Neural cell (in vitro differentiated cells): Measurements from ENCODE around the gene VPS39. TPM values are rescaled to one million over a fixed set of nuclear protein-coding genes. Genes with fewer than 3 reads are reported as not detected.

Experiments used
- H2AFZ ChIP-seq: fragments of 200-600, 300-800 bp; sonication (generic), shearing (Covaris generic); 2 replicates; pipeline ENCODE4 v1.6.0; 2014; ENCODE audit warnings: low read depth, mild to moderate bottlenecking, antibody characterized with exemption, low read length, moderate library complexity
- H3F3A ChIP-seq: fragments of 200-600 bp; shearing (Covaris generic); 2 replicates; pipeline ENCODE4 v1.6.1; 2016; ENCODE audit warnings: mild to moderate bottlenecking, moderate library complexity, mixed read lengths, antibody characterized with exemption, low read length; ENCODE audit not compliant: insufficient read depth, poor library complexity, severe bottlenecking
- H3K27ac ChIP-seq: fragments of 200-600, 300-800 bp; sonication (generic), shearing (Covaris generic); 2 replicates; pipeline ENCODE4 v1.5.1; 2014; ENCODE audit warnings: mild to moderate bottlenecking, low read length, moderate library complexity
- H3K27me3 ChIP-seq: fragments of 300-800, 200-600 bp; sonication (generic), shearing (Covaris generic); 2 replicates; pipeline ENCODE4 v1.6.0; 2014; ENCODE audit warnings: mild to moderate bottlenecking, low read depth, low read length, moderate library complexity; ENCODE audit not compliant: insufficient read depth
- H3K36me3 ChIP-seq: fragments of 300-800, 200-600 bp; sonication (generic), shearing (Covaris generic); 2 replicates; pipeline ENCODE4 v1.5.1; 2014; ENCODE audit warnings: mild to moderate bottlenecking, antibody characterized with exemption, low read length, moderate library complexity; ENCODE audit not compliant: insufficient read depth
- H3K4me2 ChIP-seq: fragments of 300-800, 200-600 bp; sonication (generic), shearing (Covaris generic); 2 replicates; pipeline ENCODE4 v1.6.0; 2014; ENCODE audit warnings: mild to moderate bottlenecking, low read length
- H3K4me3 ChIP-seq: fragments of 300-800, 200-600 bp; sonication (generic), shearing (Covaris generic); 2 replicates; pipeline ENCODE4 v1.5.1; 2014; ENCODE audit warnings: mild to moderate bottlenecking, low read length, moderate library complexity
- H3K79me2 ChIP-seq: fragments of 200-600 bp; shearing (Covaris generic); replicated peaks from 2 replicates; pipeline ENCODE4 v1.6.0; 2014; ENCODE audit warnings: mild to moderate bottlenecking, low read length, moderate library complexity; ENCODE audit not compliant: insufficient read depth
- H3K9ac ChIP-seq: fragments of 300-800, 200-600 bp; sonication (generic), shearing (Covaris generic); 2 replicates; pipeline ENCODE4 v1.6.1; 2016; ENCODE audit warnings: mild to moderate bottlenecking, low read length, mixed read lengths
- H3K9me2 ChIP-seq: fragments of 200-600 bp; shearing (Covaris generic); 2 replicates; pipeline ENCODE4 v1.6.1; 2016; ENCODE audit warnings: mild to moderate bottlenecking, low read length, mixed read lengths; ENCODE audit not compliant: insufficient read depth
- H3K9me3 ChIP-seq: fragments of 200-600, 300-800 bp; sonication (generic), shearing (Covaris generic); 2 replicates; pipeline ENCODE4 v1.6.1; 2016; ENCODE audit warnings: mild to moderate bottlenecking, mixed run types, low read length, moderate library complexity, mixed read lengths
- H4K20me1 ChIP-seq: fragments of 200-600 bp; shearing (Covaris generic); 2 replicates; pipeline ENCODE4 v1.6.1; 2016; ENCODE audit warnings: mild to moderate bottlenecking, mixed run types; ENCODE audit not compliant: insufficient read depth
- EP300 ChIP-seq: fragments of 450-650 bp; conservative IDR thresholded peaks from 2 replicates; pipeline ENCODE4 v1.6.1; 2014; ENCODE audit warnings: antibody characterized with exemption, mild to moderate bottlenecking, moderate library complexity; ENCODE audit not compliant: poor library complexity, severe bottlenecking
- EZH2 ChIP-seq: fragments of 200-600, 300-800 bp; shearing (Covaris generic), sonication (generic); IDR thresholded peaks from 2 replicates; pipeline ENCODE4 v1.6.1; 2014; ENCODE audit warnings: antibody characterized with exemption, low read length, borderline replicate concordance, mild to moderate bottlenecking; ENCODE audit not compliant: insufficient read depth, poor library complexity, severe bottlenecking
- MXI1 ChIP-seq: fragments of 450-650 bp; conservative IDR thresholded peaks from 2 replicates; pipeline ENCODE4 v1.6.1; 2014; ENCODE audit warnings: antibody characterized with exemption, mild to moderate bottlenecking; ENCODE audit not compliant: poor library complexity, severe bottlenecking
- POLR2AphosphoS5 ChIP-seq: IDR thresholded peaks from 2 replicates; pipeline ENCODE4 v1.6.1; 2012
- RAD21 ChIP-seq: fragments of 450-650 bp; conservative IDR thresholded peaks from 2 replicates; pipeline ENCODE4 v1.6.1; 2014; ENCODE audit warnings: antibody characterized with exemption, mild to moderate bottlenecking, moderate library complexity
- SMC3 ChIP-seq: fragments of 450-650 bp; conservative IDR thresholded peaks from 2 replicates; pipeline ENCODE4 v1.6.1; 2014; ENCODE audit warnings: antibody characterized with exemption, mild to moderate bottlenecking, moderate library complexity; ENCODE audit not compliant: poor library complexity
- TAF1 ChIP-seq: IDR thresholded peaks from 2 replicates; pipeline ENCODE4 v1.6.1; 2012; ENCODE audit warnings: low read depth
- polyA plus RNA-seq: library from polyadenylated mRNA; depleted of rRNA; stranded (reverse); fragments of >200 nt; gene quantifications from 2 replicates; pipeline ENCODE4 v1.2.3, GENCODE V29; 2014
- TF ChIP-seq, protein P1 (sequence below): fragments of 450-650 bp; IDR thresholded peaks from 2 replicates; pipeline ENCODE4 v1.5.1; 2014; ENCODE audit warnings: antibody characterized with exemption, mild to moderate bottlenecking, moderate library complexity; ENCODE audit not compliant: poor library complexity, severe bottlenecking
- TF ChIP-seq, protein P2 (sequence below): IDR thresholded peaks from 2 replicates; pipeline ENCODE4 v1.6.1; 2012; ENCODE audit warnings: borderline replicate concordance

Gene VPS39
- polyA plus RNA-seq, 1 donor from 2014 or later, result 59.9 TPM

DNA sequence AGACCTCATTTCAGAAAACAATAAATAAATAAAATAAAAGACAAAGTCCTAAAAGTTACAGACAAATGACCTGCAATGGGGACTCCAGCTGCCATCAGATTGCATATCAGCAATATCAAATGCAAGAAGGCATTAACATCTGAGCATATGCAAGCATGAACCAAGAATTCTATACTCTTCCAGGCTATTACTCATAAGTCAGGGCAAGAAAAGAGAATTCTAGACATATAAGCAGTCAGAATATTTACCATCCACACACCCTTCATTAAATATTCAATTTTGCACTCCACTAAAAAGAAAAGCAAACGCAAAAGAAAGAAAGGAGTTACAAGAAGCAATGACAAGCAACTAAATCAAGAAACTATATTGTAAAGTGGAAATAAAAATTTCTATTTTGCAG is 72.8 kb downstream of the VPS39 start:
- H2AFZ ChIP-seq, result no peak overlapping the region
- H3K9me2 ChIP-seq, result no peaks in the 10 kb centered on the region
- no peaks in the 10 kb centered on the region for H3F3A ChIP-seq
- TF ChIP-seq, protein P1, sequence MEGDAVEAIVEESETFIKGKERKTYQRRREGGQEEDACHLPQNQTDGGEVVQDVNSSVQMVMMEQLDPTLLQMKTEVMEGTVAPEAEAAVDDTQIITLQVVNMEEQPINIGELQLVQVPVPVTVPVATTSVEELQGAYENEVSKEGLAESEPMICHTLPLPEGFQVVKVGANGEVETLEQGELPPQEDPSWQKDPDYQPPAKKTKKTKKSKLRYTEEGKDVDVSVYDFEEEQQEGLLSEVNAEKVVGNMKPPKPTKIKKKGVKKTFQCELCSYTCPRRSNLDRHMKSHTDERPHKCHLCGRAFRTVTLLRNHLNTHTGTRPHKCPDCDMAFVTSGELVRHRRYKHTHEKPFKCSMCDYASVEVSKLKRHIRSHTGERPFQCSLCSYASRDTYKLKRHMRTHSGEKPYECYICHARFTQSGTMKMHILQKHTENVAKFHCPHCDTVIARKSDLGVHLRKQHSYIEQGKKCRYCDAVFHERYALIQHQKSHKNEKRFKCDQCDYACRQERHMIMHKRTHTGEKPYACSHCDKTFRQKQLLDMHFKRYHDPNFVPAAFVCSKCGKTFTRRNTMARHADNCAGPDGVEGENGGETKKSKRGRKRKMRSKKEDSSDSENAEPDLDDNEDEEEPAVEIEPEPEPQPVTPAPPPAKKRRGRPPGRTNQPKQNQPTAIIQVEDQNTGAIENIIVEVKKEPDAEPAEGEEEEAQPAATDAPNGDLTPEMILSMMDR, result no peak
- TF ChIP-seq EZH2 (no peak), SMC3 (no peak), POLR2AphosphoS5 (no peak), MXI1 (no peak), TAF1 (no peak), EP300 (no peak), RAD21 (no peak)
- TF ChIP-seq, protein P2, sequence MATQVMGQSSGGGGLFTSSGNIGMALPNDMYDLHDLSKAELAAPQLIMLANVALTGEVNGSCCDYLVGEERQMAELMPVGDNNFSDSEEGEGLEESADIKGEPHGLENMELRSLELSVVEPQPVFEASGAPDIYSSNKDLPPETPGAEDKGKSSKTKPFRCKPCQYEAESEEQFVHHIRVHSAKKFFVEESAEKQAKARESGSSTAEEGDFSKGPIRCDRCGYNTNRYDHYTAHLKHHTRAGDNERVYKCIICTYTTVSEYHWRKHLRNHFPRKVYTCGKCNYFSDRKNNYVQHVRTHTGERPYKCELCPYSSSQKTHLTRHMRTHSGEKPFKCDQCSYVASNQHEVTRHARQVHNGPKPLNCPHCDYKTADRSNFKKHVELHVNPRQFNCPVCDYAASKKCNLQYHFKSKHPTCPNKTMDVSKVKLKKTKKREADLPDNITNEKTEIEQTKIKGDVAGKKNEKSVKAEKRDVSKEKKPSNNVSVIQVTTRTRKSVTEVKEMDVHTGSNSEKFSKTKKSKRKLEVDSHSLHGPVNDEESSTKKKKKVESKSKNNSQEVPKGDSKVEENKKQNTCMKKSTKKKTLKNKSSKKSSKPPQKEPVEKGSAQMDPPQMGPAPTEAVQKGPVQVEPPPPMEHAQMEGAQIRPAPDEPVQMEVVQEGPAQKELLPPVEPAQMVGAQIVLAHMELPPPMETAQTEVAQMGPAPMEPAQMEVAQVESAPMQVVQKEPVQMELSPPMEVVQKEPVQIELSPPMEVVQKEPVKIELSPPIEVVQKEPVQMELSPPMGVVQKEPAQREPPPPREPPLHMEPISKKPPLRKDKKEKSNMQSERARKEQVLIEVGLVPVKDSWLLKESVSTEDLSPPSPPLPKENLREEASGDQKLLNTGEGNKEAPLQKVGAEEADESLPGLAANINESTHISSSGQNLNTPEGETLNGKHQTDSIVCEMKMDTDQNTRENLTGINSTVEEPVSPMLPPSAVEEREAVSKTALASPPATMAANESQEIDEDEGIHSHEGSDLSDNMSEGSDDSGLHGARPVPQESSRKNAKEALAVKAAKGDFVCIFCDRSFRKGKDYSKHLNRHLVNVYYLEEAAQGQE, result no peak
- no peaks in the 10 kb centered on the region for H3K79me2 ChIP-seq
- H4K20me1 ChIP-seq, result no peaks in the 10 kb centered on the region
- no peak overlapping the region for H3K9ac ChIP-seq
- H3K4me2 ChIP-seq, result no peak overlapping the region
- H3K9me3 ChIP-seq, result no peaks in the 10 kb centered on the region
- no peak overlapping the region for H3K27ac ChIP-seq
- H3K27me3 ChIP-seq, result no peaks in the 10 kb centered on the region
- no peaks in the 10 kb centered on the region for H3K36me3 ChIP-seq
- no peak overlapping the region for H3K4me3 ChIP-seq

DNA sequence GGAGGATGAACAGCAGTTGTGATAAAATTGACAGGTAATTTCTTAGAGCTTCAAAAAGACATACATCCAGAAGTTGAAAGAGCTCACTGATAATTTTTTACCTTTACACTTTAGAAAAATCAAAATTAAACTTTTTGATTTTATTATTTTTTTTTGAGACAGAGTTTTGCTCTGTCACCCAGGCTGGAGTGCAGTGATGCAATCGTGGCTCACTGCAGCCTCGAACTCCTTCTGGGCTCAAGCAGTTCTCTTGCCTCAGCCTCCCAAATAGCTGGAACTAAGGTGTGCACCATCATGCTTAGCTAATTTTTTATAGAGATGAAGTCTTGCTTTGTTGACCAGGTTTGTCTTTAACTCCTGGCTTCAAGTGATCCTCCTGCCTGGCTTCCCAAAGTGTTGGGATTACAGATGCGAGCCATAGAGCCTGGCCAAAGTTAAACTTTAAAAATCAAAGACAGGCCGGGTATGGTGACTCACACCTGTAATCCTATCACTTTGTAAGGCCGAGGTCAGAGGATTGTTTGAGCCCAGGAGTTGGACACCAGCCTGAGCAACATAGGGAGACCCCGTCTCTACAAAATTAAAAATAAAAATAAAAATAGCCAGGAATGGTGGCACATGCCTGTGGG is 73.4 kb downstream of the VPS39 start:
- Histone ChIP-seq H3K9me2 (no peaks in the 10 kb centered on the region), H2AFZ (no peak overlapping the region), H3K9me3 (no peaks in the 10 kb centered on the region), H3F3A (no peaks in the 10 kb centered on the region), H3K27me3 (no peaks in the 10 kb centered on the region), H3K36me3 (no peaks in the 10 kb centered on the region), H3K27ac (no peak overlapping the region), H3K79me2 (no peaks in the 10 kb centered on the region), H4K20me1 (no peaks in the 10 kb centered on the region), H3K9ac (no peak overlapping the region), H3K4me2 (no peak overlapping the region), H3K4me3 (no peak overlapping the region)
- TF ChIP-seq MXI1 (no peak), TAF1 (no peak)
- TF ChIP-seq, protein P1, result no peak
- TF ChIP-seq, protein P2, result no peak
